Measurements from ENCODE around the gene ZNF70.

DNA sequence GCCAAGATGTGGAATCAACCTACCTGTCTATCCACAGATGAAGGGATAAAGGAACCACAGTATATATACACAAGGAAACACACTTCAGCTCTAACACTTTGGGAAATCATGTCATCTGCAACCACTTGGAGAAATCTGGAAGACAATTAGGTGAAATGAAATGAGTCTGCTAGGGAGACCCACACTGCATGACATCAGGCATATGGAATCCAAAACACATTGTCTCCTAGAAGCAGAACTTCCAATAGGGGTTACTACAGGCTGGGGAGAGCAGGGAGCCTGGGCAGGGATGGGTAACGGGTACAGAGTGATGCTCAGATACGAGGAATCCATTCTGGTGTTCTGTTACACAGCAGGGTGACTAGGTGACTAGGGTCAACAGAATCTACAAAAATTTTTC lies 41.8 kb downstream of the ZNF70 start:
- TF ChIP-seq, protein P1, sequence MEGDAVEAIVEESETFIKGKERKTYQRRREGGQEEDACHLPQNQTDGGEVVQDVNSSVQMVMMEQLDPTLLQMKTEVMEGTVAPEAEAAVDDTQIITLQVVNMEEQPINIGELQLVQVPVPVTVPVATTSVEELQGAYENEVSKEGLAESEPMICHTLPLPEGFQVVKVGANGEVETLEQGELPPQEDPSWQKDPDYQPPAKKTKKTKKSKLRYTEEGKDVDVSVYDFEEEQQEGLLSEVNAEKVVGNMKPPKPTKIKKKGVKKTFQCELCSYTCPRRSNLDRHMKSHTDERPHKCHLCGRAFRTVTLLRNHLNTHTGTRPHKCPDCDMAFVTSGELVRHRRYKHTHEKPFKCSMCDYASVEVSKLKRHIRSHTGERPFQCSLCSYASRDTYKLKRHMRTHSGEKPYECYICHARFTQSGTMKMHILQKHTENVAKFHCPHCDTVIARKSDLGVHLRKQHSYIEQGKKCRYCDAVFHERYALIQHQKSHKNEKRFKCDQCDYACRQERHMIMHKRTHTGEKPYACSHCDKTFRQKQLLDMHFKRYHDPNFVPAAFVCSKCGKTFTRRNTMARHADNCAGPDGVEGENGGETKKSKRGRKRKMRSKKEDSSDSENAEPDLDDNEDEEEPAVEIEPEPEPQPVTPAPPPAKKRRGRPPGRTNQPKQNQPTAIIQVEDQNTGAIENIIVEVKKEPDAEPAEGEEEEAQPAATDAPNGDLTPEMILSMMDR (IDR thresholded peaks at IDR 0.05; ENCODE audit: low read length): no peak
- TF ChIP-seq EZH2 (IDR thresholded peaks at IDR 0.05; ENCODE audit: borderline replicate concordance, low read length): no peak
